SKM-1 (cell line): ENCODE results near the gene SLC4A9.
"Not testable (repeated sequence)": the region's sequence is repeated elsewhere in the genome, so short reads cannot be mapped to it uniquely, and the experiment has no call there.

Experiments used
- DNase-seq: peaks from one replicate; lab custom pipeline; 2025; ENCODE audit not compliant: unreplicated experiment; lab: John Stamatoyannopoulos, UW

The SLC4A9 gene

DNA sequence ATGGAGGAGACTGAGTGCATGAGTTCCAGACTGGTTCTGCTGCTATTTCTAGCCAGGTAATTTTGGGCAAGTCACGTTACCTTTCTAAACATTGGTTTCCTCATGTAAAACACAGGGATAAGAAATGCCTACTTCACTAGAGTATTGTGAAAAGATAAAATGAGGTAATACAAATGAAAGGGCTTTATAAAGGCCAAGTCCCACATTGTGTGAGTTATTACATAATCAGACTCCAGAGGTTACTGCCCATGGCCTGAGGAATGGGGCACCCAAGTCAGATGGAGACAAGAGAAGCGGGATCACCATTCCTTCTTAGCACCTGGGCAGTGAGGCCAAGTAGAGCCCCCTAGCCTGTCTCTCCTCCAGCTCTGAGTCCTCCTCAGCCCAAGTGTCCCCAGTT, 21.1 kb upstream of the SLC4A9 start:
- no peak for DNase-seq

DNA sequence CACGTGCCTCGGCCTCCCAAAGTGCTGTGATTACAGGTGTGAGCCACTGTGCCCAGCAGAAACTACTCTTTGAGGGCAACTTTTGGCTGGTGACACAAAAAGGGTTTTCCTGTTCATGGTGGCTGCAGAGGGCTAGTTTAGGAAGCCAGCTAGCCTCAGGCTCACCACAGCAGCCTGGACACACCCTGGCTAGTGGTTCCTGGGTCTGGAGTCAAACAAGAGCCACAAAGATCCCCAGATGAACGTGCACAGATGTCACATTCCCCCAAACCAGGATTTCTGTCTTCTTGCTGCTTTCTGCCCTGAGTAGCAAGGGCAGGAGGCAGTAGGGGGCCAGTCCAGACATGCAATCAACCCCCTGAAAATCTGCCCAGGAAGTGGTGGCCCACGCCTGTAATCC, 20.4 kb upstream of the SLC4A9 start:
- DNase-seq = no peak

DNA sequence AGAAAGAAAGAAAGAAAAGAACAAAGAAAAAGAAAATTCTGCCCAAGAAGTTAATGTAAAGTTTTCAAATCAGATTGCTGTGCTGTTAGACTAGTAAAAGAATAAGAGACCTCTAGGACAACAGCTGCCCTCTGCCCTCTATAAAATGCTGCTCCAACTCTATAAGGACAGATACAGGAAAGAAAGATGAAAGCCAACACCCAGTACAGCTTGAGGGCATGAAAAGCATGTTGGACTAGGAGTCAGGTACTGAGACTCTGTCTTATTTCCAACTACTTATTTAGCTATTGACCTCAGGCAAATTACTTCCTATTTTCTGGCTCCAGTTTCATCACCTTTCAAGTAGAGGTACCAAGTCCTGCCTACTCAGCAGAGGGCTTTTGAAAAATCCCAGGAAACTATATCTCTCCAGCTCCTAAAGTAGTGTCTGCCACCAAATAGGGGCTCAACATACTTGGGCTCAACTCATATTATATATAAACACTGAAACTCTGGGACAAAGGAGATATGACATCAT, 19.3 kb upstream of the SLC4A9 start:
- DNase-seq = peak; percentile 72

DNA sequence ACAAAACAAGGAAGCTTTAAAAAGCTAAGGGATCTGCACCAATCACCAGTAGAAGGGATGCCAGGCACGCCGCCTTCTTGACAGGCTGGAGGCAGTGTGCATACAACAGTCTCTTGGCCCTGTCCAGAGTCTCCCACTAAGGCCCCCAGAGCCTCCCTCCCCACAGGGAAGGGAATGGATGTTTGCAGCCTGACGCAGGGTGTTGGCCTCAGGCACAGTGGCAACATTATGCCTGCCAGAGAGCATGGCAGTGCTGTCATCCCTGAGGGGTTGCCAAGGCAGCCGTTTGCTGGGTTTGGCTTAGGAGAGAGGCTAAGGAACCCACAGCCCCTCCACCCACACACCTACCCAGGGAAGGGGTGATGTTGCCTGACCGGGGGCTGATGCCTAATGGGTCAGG, 18.4 kb upstream of the SLC4A9 start:
- no peak for DNase-seq

DNA sequence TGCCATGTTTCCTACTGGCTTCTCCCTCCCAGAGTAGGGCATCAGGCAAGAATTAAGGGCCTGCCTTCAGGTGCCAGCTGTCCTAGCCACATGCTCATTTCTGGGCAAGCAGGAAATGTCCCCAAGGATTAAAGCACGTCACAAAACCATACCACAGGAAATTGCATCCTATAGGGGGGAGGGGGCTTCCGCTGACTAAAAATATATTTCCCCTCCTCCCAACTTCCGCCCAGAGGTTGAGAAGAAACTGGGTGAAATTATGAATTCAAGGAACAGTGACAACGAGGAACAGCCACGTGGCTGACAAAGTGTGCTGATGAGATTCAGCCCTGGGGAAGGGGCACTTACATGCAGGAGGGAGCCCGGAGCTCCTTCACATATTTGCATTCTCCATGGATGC, 17.7 kb upstream of the SLC4A9 start:
- peak; percentile 95 for DNase-seq

DNA sequence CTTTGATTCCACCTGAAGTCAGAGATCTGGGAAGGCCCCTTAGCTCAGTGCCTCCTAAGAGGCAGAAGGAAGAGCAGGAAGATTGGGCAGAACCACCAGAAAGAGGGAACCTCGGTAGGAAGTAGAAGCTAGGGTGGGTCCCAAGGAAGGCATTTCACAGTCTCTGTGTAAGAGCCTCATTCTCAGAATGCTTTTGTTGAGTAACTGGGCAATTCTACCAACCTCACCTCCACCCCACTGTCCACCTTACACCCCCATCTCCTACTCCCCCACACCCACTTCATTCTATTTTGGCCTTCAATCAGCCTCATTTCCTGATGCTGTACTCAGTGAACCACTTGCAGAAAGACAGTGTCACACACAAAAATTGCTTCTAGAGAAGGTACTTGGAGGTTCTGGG, 17.1 kb upstream of the SLC4A9 start:
- peak; percentile 47 for DNase-seq

DNA sequence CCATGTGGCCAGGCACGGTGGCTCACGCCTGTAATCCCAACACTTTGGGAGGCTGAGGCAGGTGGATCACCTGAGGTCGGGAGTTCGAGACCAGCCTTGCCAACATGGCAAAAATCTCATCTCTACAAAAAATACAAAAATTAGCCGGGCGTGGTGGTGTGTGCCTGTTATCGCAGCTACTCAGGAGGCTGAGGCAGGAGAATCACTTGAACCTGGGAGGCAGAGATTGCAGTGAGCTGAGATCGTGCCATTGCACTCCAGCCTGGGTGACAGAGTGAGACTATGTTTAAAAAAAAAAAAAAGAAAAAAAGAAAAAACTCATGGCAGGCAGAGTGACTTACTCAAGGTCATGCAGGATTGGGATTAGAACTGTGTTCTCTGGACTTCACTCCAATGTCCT, 16.1 kb upstream of the SLC4A9 start:
- not testable (repeated sequence) for DNase-seq

DNA sequence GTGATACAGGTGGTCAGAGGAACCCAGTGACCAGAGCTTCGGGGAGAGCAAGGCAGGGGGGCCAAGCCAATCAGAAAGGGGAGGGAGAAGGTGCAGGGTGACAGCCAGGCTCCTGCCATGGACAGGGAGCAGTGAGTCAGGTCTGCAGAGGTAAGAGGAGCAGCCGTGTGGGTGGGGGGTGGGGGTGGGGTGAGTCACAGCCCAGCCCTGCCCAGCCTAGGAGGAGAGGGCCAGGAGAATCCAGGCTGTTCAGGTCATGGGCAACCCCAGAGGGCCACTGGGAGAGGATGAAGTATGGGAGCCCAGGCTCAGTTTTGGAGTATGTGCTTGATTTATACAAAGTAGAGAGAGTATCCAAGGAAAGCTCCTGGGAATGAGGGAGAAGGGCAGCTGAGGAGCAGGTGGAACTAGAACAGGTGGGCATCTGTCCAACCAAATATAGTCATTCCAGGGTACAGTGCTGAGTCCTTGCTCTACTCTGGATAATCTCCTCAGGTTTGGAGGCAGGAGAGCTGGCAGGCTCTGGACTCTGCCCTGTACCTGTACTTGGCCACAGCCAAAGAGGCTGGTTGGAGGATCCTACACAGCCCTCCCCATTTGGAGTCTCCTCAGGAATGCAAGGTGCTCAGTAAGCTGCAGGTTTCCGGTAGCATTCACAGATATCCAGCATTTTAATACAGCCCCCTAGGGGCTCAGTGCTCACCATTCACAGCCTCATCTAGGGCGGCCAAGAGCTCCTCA, 15.1 kb upstream of the SLC4A9 start:
- no peak for DNase-seq

DNA sequence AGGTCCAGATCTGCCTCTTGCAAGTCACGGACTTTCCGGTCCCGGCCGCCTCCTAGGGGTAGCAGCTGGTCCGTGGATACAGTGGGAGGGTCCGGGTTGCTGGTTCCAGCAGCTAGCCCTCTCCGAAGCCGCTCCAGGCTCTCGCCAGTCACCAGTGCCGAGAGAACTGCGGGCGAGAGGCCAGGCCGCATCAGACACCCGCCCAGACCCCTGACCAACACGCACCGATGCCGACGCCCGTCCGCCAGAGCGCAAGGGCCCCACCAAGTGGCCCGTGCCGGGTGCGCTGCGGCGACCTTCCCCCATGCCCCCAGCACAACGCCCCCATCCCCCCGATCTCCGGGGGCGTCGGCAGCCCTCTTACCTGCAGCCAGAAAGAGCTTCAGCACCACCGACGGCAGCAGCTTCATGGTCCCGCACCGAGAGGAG, 14.1 kb upstream of the SLC4A9 start:
- DNase-seq = no peak

DNA sequence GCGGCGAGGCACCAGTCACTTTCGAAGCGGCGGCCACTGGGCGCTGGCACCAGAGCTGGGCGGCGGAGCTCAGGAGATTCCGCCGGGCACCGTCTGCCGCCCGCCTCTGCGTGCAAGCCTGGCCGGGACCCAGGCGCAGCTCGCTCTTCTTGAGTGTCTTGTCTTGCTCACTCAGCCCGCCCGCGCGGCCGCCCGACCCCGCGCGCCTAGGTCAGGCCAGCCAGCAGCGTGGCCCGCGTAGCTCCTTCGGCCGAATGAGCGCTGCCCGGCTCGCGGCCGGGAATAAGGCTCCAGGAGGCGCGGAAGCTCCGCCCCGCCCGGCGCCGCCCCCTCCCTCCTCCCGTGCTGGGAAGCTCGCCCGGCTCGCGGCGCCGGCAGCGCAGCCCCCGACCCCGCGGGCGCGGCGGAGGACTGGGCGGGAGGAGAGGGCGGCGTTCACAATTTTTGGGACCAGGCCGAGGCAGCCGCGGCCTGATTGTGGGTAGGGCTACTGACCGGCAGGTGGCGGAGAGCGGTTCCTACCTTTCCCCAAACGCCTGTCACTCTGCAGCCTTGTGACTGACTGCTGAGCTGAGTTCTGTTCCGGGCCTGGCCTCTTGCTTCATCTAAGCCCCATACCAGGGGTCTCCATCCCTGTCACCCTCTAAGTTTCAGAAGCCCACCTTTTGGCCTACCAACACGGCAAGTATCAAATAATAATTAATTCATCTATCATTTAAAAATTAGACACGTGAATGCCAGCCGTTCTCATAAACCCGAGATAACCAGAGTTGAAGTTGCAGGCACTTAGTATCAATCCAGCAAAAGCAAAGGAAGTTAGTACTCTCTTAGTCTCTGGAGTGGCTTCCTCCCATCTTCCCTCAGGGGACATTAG, 13.4 kb upstream of the SLC4A9 start, which contains the start of gene HBEGF:
Gene HBEGF, minus strand, starts transcription at position 256 of the 874 bp plus-strand sequence. CDS start 275 bp downstream, outside the sequence.
- peak; percentile 40 for DNase-seq

DNA sequence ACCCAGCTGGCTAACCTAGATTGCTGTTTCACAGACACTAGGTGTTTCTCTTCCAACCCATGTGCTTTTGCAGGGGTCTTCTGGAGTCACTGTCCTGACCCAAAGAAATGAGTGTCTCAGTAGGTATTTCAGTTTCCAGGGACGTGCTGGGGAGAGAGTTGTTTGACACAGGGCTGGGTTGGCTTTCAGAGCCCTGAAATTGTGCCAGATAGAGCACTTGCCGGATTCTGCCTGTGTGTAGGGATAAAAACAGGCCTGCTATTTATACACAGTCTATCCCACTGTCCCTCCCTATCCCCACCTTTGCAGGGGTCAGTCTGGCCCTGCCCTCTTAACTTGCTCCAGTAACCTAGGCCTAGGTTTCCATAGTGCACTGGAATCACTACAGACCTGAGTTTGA, 12.6 kb upstream of the SLC4A9 start:
- DNase-seq = no peak

DNA sequence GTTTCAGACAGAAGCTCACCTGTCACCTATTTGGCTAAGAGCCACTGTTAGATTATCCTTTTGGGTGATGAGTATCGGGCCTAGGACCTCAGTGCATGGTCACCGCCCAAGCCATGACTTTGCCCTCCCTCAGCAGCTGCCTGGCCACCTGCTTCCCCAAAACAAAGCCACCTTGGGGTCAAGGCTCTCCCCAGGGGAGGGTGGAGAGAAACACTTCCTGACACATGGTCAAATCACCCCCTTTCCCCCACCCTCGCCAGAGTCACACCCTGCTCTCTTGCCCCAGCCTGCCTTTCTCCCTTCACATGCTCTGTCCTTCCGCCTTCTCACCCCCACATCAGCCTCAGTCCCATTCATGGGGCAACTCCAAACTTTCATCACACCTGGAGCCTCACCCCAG, 11.9 kb upstream of the SLC4A9 start:
- DNase-seq = no peak

DNA sequence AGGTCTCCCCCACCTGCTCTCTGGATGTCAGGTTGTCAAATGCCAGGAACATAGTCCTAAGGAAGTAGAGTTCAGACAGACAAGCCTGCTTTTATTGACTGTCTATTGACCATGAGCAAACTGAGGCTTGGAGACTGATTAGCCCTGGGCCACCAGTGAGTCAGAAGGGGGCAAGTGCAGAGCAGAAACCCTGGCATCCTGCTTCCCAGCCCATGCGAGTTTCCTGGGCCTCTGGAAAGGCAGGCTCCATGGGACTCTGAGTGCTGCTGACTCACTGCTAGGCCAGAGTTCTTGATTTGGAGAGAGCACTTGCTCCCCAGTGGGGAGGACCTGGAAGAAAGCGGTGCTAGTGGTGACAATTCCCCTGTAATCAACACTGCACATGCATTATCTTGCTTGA, 10.8 kb upstream of the SLC4A9 start:
- DNase-seq = no peak

DNA sequence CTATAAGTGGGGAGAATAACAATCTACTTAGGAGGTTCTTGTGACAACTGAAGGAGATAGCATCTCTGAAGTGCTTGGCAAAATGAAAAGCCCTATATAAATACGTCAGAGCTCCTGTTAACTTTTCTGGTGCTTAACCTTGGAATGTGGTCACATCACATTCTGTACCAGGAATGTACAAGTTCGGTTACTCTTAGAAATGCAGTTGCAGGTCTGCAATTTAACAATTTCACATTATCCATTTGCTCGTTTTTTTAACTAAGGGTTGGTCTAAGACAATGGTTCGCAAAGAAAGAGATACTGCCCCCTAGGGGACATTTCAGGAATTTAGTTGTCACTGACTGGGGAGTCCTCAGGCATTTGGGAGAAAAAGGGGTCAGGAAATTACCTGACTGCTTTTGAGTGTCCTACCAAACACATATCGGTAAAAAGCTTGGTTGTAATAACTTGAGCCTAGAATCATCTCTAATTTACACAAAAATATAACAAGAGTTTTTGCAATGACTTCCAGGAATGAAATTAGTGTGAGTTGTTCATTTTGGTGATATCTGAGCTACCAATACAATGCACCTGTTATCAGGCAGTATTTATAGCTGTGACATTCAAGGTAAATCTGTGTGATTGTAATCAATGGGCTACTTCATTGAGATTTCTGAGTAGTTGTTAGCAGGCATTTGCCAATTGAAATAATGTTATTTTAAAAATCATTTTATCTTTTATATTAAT, 8.2 kb upstream of the SLC4A9 start:
- DNase-seq = peak; percentile 70

DNA sequence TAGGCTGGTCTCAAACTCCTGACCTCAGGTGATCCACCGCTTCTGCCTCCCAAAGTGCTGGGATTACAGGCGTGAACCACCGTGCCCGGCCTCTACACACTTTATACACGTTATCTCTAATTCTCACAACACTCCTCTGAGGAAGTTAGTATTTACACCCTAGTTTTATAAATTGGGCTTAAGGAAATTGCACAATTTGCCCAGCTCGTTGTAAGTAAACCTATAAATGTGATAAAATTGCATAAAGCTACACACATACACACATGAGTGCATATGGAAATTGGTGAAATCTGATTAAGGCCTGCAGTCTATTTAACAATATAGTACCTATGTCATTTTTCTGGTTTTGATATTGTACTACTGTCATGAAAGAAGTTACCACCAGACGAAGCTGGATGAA, 4.4 kb upstream of the SLC4A9 start:
- DNase-seq = no peak

DNA sequence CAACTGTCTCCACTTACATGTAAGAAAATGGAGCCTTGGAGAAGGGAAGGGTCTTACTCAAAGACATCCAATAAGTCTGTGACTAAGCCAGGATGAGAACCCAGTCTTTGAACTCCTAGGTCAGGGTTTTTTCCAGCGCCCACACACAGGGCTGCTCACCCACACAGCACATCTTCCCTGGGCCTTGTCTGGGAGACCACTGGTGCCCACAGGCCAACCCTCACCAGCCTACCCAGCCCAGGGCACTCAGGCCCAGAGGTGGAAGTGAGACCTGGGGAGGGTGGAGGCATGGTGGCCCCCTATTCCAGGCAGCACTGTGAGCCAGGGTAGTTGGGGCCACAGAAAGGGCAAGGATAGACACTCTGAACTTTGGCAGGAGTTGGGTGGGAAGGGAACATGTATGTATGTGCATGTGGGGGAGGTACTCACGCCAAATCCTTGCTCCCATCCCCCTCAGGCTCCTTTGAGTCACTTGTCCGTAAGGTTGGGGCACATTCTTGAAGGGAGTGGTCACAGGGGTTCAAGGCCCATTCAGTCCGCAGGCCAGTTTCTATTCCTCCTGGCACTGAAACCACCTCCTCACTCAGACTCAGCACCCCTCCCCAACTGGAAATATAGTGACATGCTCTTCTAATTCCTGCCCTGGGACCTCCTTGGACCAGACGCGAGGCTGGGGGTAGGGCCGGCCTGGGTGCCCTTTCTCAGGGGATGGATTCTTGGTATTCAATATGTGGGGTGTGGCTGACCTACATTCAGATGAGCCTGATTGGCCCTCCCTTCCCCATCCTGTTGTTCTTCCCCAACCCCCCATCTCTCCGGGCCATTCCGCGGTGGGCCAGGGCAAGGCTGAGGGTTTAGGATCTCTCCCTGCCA, 2.9 kb upstream of the SLC4A9 start:
- DNase-seq = no peak

DNA sequence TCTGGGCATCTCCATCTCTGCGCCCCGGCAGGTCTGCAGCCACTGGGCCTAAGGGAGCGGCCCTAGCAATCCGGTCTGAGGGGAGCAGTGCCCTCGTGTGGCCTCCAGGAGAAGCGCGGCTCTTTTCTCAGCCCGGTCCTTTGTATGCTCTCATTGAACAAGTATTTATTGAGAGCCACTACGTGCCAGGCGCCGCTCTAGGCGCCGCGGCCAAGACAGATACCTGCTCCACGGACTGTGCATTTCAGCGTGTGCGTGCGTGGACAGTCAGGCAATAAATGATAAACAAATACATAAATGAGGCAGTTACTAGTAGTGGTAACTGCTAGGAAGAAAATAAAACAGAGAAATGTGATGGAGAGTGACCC, 2.3 kb upstream of the SLC4A9 start:
- peak; percentile 70 for DNase-seq

DNA sequence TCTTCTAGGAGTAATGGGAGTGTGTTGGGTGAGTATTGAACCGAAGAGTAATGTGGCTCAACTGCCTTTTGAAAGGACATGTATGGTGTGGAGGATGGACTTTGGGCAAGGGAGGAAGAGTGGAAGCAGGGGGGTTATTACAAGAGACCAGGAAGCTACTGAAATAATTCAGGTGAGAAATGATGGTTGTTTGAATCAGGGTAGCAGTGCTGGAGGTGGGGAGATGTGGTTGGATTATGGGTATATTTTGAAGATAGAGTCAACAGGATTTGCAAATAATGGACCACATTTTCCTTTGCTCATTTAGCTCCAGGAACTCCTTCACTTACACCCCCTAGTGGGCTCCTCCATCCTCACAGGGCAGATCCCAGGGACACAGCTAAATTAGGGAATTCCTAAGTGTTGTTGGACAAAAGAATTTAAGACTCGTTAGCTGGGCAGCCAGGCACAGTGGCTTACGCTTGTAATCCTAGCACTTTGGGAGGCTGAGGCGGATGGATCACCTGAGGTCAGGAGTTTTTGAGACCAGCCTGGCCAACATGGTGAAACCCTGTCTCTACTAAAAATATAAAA, 1.2 kb upstream of the SLC4A9 start:
- DNase-seq = no peak

DNA sequence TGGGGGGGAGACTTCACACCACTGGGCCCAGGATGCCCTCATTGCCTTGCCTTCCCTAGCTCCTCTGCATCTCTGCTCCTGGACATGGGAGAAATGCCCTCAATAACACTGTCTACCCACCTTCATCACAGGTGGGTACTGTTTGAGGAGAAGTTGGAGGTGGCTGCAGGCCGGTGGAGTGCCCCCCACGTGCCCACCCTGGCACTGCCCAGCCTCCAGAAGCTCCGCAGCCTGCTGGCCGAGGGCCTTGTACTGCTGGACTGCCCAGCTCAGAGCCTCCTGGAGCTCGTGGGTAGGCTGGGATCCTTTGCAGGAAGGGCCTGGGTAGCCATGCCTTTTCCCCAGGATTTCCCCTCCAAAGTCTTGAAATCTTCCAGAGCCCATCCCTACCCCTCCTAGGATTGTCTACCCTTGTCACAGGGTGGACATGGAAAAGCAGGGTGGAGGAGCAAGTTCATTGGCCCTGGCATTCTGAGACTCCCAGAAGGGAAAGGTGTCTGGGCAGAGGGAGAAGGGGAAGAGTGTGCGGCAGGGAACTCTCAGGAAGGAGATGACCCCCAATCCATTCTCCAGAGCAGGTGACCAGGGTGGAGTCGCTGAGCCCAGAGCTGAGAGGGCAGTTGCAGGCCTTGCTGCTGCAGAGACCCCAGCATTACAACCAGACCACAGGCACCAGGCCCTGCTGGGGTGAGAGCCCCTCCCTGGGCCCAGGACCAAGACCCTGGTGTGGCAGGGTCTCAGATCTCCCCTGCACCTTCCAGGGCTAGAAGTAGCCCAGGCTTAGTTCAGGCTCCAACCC, 886 bp downstream of the SLC4A9 start:
- no peak for DNase-seq
